Adrenal gland (tissue), 5 donors: ENCODE results near the gene TTC33.
"Not testable (repeated sequence)": the region's sequence is repeated elsewhere in the genome, so short reads cannot be mapped to it uniquely, and the experiment has no call there.

ENCODE experiments used
- CTCF ChIP-seq, 6 experiments: fragments of 450-650 bp in 4 of 6; fragments of 200-600 bp in 2 of 6; sonication (generic) in 1 of 6; IDR thresholded peaks; 1 replicate in 5 of 6; 2 replicates in 1 of 6; pipeline versions ENCODE4 v1.5.1 to v1.8.0; 2016 to 2021; ENCODE audit warnings: antibody characterized with exemption in 6 of 6, mild to moderate bottlenecking in 2 of 6, moderate library complexity in 1 of 6
- POLR2A ChIP-seq, 2 donors: fragments of 450-650 bp; IDR thresholded peaks; one replicate each; pipeline ENCODE4 v1.6.1; 2017; ENCODE audit warnings: antibody characterized with exemption in 2 of 2, mild to moderate bottlenecking in 2 of 2, moderate library complexity in 1 of 2
- donor health status: DM: no; HTN: no; CAD: no.

GRCh38 chr5:40656091-40656490, 99.7 kb downstream of the TTC33 start:
- TF ChIP-seq CTCF, POLR2A (IDR thresholded peaks at IDR 0.05): not testable (repeated sequence)
